ENCODE data around the gene DPP8. TPM values are rescaled to one million over a fixed set of nuclear protein-coding genes. Genes with fewer than 3 reads are reported as not detected.

The DPP8 gene
- total RNA-seq = 10 to 100 TPM; 51.7 to 64.8 (median 62.4) TPM
- 60.8 TPM for total RNA-seq (2013)

DNA sequence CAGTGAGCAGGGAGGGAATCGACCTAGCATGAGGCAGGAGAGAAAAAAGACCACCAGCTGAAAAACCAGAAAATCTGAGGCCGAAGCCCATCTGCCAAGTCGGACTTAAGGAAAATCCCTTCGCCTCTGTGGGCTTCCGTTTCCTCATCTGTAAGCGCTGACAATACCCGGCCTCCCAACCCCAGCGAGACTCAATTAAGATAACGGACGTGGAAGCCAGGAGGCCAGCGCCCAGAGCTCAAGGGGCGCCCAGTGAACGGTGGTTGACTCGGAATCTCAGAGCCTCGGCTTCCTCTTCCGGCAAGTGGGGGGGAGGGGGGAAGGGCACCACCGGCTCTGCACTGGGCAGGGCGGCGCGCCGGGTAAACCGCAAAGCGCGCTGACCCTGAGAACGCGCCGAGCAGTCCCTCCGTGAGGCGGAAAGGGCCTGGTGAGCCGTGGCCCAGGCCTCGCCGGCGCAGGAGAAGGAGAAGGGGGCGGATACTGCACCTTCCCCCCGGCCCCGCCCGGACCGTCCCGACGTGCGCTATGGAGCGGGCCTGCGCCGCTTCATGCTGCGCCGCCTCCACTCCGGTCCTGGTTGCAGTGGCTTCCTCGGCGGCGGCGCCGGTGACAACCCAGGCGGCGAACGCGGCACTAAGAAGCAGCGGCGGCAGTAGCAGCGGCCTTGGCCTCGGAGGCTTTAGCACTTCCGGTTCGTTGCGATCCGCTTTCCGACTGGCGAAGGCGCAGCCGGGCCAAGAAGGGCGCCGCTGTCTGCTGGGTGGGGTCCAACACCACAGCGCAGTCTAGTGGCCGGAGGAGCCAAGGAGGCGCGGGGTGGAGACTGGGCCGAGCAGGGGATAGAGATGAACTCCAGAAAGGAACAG is at the start of gene DPP8:
TSS of gene DPP8 (minus strand) at position 693 of the 869 bp plus-strand sequence. CDS start 5,136 bp downstream, outside the sequence.
- TF ChIP-seq, protein P1, sequence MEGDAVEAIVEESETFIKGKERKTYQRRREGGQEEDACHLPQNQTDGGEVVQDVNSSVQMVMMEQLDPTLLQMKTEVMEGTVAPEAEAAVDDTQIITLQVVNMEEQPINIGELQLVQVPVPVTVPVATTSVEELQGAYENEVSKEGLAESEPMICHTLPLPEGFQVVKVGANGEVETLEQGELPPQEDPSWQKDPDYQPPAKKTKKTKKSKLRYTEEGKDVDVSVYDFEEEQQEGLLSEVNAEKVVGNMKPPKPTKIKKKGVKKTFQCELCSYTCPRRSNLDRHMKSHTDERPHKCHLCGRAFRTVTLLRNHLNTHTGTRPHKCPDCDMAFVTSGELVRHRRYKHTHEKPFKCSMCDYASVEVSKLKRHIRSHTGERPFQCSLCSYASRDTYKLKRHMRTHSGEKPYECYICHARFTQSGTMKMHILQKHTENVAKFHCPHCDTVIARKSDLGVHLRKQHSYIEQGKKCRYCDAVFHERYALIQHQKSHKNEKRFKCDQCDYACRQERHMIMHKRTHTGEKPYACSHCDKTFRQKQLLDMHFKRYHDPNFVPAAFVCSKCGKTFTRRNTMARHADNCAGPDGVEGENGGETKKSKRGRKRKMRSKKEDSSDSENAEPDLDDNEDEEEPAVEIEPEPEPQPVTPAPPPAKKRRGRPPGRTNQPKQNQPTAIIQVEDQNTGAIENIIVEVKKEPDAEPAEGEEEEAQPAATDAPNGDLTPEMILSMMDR (IDR thresholded peaks at IDR 0.05) = peak; percentile 90
- Mint-ChIP-seq H3K36me3 (no peaks in the 10 kb centered on the region), H3K27ac (peak within 1 kb of the TSS; percentile 85 to 89), H3K4me1 (peaks cover 40 to 50% of the 10 kb centered on the region in 2 donors), H3K4me3 (peak within 1 kb of the TSS; percentile 88), H3K9me3 (no peaks in the 10 kb centered on the region), H3K27me3 (ENCODE audit: low read depth in 2 of 2) (no peaks in the 10 kb centered on the region)
- ATAC-seq = peak; percentile 77 to 94 (median 79)
- intact Hi-C loops (cut with micrococcal nuclease) = loop anchor here (1.0 kb wide), 1 partner anchor 352 kb away; the partner anchor contains the start of gene RAB11A
- H3K27ac ChIP-seq (ENCODE audit: low read length) = peak within 1 kb of the TSS; percentile 82
- WGBS (ENCODE audit: insufficient coverage) = under 1% methylated on average over 75 of the region's 75 CpGs
- peak; percentile 93 to 96 for DNase-seq
- H3K36me3 ChIP-seq (ENCODE audit: control insufficient read depth, insufficient read depth, low read length) = peaks cover 5% of the 10 kb centered on the region
- no peaks in the 10 kb centered on the region for H3K9me3 ChIP-seq (ENCODE audit: control insufficient read depth, insufficient read depth, low read length)
- H3K4me1 ChIP-seq (ENCODE audit: control insufficient read depth, insufficient read depth, low read length) = peaks cover 22% of the 10 kb centered on the region
- no peaks in the 10 kb centered on the region for H3K27me3 ChIP-seq (ENCODE audit: control insufficient read depth, insufficient read depth, low read length)
- peak within 1 kb of the TSS; percentile 80 for H3K4me3 ChIP-seq (ENCODE audit: low read length)

DNA sequence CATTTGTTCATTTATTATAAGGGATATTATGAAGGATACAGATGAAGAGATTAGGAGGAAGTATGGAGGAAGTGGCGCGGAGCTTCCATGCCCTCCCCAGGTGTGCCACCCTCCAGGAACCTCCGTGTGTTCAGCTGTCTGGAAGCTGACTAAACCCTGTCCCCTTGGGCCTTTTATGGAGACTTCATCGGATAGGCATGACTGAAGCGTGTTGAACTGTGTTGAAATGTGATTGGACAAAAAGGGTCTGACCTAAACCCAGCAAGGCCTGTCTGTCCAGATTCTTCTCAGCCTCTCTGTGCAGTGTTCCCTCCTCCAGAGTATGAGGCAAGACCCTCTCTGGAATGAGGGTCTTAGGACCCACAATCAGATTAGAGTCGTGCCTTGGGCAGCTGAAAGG is 44.4 kb upstream of the DPP8 start:
- no peak overlapping the region for H3K4me3 ChIP-seq (ENCODE audit: low read length)
- H3K27ac ChIP-seq (ENCODE audit: low read length) = no peak overlapping the region
- intact Hi-C loops (cut with micrococcal nuclease) = no loop called here
- Mint-ChIP-seq H3K36me3 (no peaks in the 10 kb centered on the region), H3K4me3 (no peak overlapping the region), H3K27me3 (ENCODE audit: low read depth in 2 of 2) (no peaks in the 10 kb centered on the region), H3K4me1 (no peaks in the 10 kb centered on the region), H3K27ac (no peak overlapping the region), H3K9me3 (no peaks in the 10 kb centered on the region)
- TF ChIP-seq, protein P1 (IDR thresholded peaks at IDR 0.05) = no peak
- DNase-seq (no peak), ATAC-seq (no peak)
- 95% methylated on average over 6 of the region's 6 CpGs for WGBS (ENCODE audit: insufficient coverage)
- H3K4me1 ChIP-seq (ENCODE audit: control insufficient read depth, insufficient read depth, low read length) = no peaks in the 10 kb centered on the region
- H3K27me3 ChIP-seq (ENCODE audit: control insufficient read depth, insufficient read depth, low read length) = no peaks in the 10 kb centered on the region
- H3K9me3 ChIP-seq (ENCODE audit: control insufficient read depth, insufficient read depth, low read length) = no peaks in the 10 kb centered on the region
- H3K36me3 ChIP-seq (ENCODE audit: control insufficient read depth, insufficient read depth, low read length) = no peaks in the 10 kb centered on the region

DNA sequence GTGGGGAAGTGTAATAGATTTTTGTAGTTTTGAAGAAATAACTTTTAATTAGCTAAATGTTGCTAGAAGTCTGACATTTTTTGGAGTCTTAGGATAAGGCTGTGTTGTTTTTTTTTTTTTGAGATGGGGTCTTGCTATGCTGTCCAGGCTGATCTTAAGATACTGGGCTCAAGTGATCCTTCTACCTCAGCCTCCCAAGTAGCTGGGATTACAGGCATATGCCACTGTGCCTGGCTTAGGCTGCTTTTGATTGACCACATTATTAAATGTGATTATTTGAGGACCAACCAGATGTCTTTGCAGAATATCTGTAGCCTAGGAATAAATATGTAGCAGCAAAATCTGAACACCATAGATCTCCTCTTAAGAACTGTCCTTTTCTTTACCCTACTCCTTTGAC is 42.5 kb upstream of the DPP8 start:
- Histone ChIP-seq H3K27ac (ENCODE audit: low read length) (no peak overlapping the region), H3K27me3 (ENCODE audit: control insufficient read depth, insufficient read depth, low read length) (no peaks in the 10 kb centered on the region), H3K4me1 (ENCODE audit: control insufficient read depth, insufficient read depth, low read length) (no peaks in the 10 kb centered on the region), H3K36me3 (ENCODE audit: control insufficient read depth, insufficient read depth, low read length) (peaks cover 7% of the 10 kb centered on the region), H3K9me3 (ENCODE audit: control insufficient read depth, insufficient read depth, low read length) (no peaks in the 10 kb centered on the region), H3K4me3 (ENCODE audit: low read length) (no peak overlapping the region)
- Mint-ChIP-seq H3K36me3 (no peaks in the 10 kb centered on the region), H3K9me3 (no peaks in the 10 kb centered on the region), H3K4me3 (no peak overlapping the region), H3K27ac (no peak overlapping the region), H3K27me3 (ENCODE audit: low read depth in 2 of 2) (no peaks in the 10 kb centered on the region), H3K4me1 (no peaks in the 10 kb centered on the region)
- intact Hi-C loops (cut with micrococcal nuclease) = no loop called here
- DNase-seq (no peak), ATAC-seq (no peak)
- TF ChIP-seq, protein P1 (IDR thresholded peaks at IDR 0.05) = no peak
